H9 (cell line): ENCODE results near the gene EME1. TPM values are rescaled to one million over a fixed set of nuclear protein-coding genes. Genes with fewer than 3 reads are reported as not detected.

ENCODE experiments used
- DNase-seq: peaks from one replicate; pipeline ENCODE4 v3.0.0-alpha.2; 2017
- H2AFZ ChIP-seq: one replicate; pipeline ENCODE4 v1.6.1; 2013; ENCODE audit warnings: mild to moderate bottlenecking, low read length, control low read depth, moderate library complexity
- H2AK5ac ChIP-seq: 2 replicates; pipeline ENCODE4 v1.6.1; 2013; ENCODE audit warnings: low read length, control low read depth, mixed read lengths; ENCODE audit not compliant: insufficient read length
- H2BK120ac ChIP-seq: one replicate; pipeline ENCODE4 v1.6.1; 2013; ENCODE audit warnings: low read depth, mild to moderate bottlenecking, low read length, control low read depth, inconsistent platforms; ENCODE audit not compliant: poor library complexity, severe bottlenecking
- H2BK12ac ChIP-seq: 2 replicates; pipeline ENCODE4 v1.6.1; 2013; ENCODE audit warnings: low read length, control low read depth, mixed read lengths, low read depth; ENCODE audit not compliant: insufficient read length
- H2BK15ac ChIP-seq: 2 replicates; pipeline ENCODE4 v1.6.1; 2013; ENCODE audit warnings: low read depth, low read length, control low read depth
- H2BK20ac ChIP-seq: one replicate; pipeline ENCODE4 v1.6.1; 2013; ENCODE audit warnings: low read depth, mild to moderate bottlenecking, low read length, control low read depth, inconsistent platforms; ENCODE audit not compliant: poor library complexity, severe bottlenecking
- H2BK5ac ChIP-seq: 2 replicates; pipeline ENCODE4 v1.6.1; 2013; ENCODE audit warnings: low read length, control low read depth, mixed read lengths; ENCODE audit not compliant: insufficient read length
- H3K14ac ChIP-seq: 2 replicates; pipeline ENCODE4 v1.6.1; 2013; ENCODE audit warnings: low read length, control low read depth; ENCODE audit not compliant: insufficient read depth
- H3K18ac ChIP-seq: 2 replicates; pipeline ENCODE4 v1.6.1; 2013; ENCODE audit warnings: low read depth, mild to moderate bottlenecking, mixed read lengths, low read length, control low read depth; ENCODE audit not compliant: insufficient read length
- H3K23ac ChIP-seq: 2 replicates; pipeline ENCODE4 v1.6.1; 2013; ENCODE audit warnings: low read length, control low read depth, mixed read lengths, low read depth; ENCODE audit not compliant: insufficient read length
- H3K23me2 ChIP-seq: 2 replicates; pipeline ENCODE4 v1.6.1; 2013; ENCODE audit warnings: low read depth, mild to moderate bottlenecking, mixed read lengths, low read length, control low read depth; ENCODE audit not compliant: insufficient read length, poor library complexity, severe bottlenecking
- H3K27ac ChIP-seq: 2 replicates; pipeline ENCODE4 v1.5.1; 2013; ENCODE audit warnings: low read length, control low read depth, mixed read lengths, low read depth; ENCODE audit not compliant: insufficient read length
- H3K27me3 ChIP-seq: 2 replicates; pipeline ENCODE4 v1.6.1; 2013; ENCODE audit warnings: low read length, control low read depth, inconsistent platforms; ENCODE audit not compliant: insufficient read depth
- H3K4ac ChIP-seq: 2 replicates; pipeline ENCODE4 v1.6.1; 2013; ENCODE audit warnings: low read depth, mild to moderate bottlenecking, control low read depth, inconsistent platforms, low read length, moderate library complexity
- H3K4me1 ChIP-seq: 2 replicates; pipeline ENCODE4 v1.6.1; 2013; ENCODE audit warnings: low read length, control low read depth, inconsistent platforms; ENCODE audit not compliant: insufficient read depth
- H3K4me2 ChIP-seq: 2 replicates; pipeline ENCODE4 v1.6.1; 2013; ENCODE audit warnings: low read length, control low read depth, mixed read lengths; ENCODE audit not compliant: insufficient read length, insufficient read depth
- H3K56ac ChIP-seq: 2 replicates; pipeline ENCODE4 v1.6.1; 2013; ENCODE audit warnings: low read depth, mild to moderate bottlenecking, mixed read lengths, low read length, control low read depth; ENCODE audit not compliant: insufficient read length
- H3K79me1 ChIP-seq: 2 replicates; pipeline ENCODE4 v1.6.1; 2013; ENCODE audit warnings: low read depth, mild to moderate bottlenecking, moderate library complexity, low read length, control low read depth, inconsistent platforms; ENCODE audit not compliant: insufficient read depth, poor library complexity, severe bottlenecking
- H3K79me2 ChIP-seq: 2 replicates; pipeline ENCODE4 v1.6.1; 2013; ENCODE audit warnings: low read length, control low read depth, inconsistent platforms; ENCODE audit not compliant: insufficient read depth
- H3K9ac ChIP-seq: 2 replicates; pipeline ENCODE4 v1.6.1; 2013; ENCODE audit warnings: low read length, control low read depth, mixed read lengths; ENCODE audit not compliant: insufficient read length; ENCODE audit errors: extremely low read depth
- H3K9me3 ChIP-seq: one replicate; pipeline ENCODE4 v1.6.1; 2013; ENCODE audit warnings: low read depth, low read length, inconsistent platforms; ENCODE audit not compliant: control insufficient read depth
- H3T11ph ChIP-seq: one replicate; pipeline ENCODE4 v1.6.1; 2013; ENCODE audit warnings: mild to moderate bottlenecking, low read length, control low read depth, inconsistent platforms
- H4K20me1 ChIP-seq: one replicate; pipeline ENCODE4 v1.6.1; 2013; ENCODE audit not compliant: control insufficient read depth, insufficient read length, insufficient read depth
- H4K5ac ChIP-seq: 2 replicates; pipeline ENCODE4 v1.6.1; 2013; ENCODE audit warnings: low read depth, mild to moderate bottlenecking, mixed read lengths, low read length, control low read depth; ENCODE audit not compliant: insufficient read length
- H4K8ac ChIP-seq: replicated peaks from 2 replicates; pipeline ENCODE4 v1.6.1; 2013; ENCODE audit warnings: low read length, control low read depth, mixed read lengths, low read depth; ENCODE audit not compliant: insufficient read length
- H4K91ac ChIP-seq: 2 replicates; pipeline ENCODE4 v1.6.1; 2013; ENCODE audit warnings: low read depth, mild to moderate bottlenecking, moderate library complexity, mixed read lengths, low read length, control low read depth; ENCODE audit not compliant: insufficient read length
- H3K27ac Mint-ChIP-seq, 3 experiments: 2 replicates in 2 of 3; 3 replicates in 1 of 3; pipeline ENCODE4 v1.8.0; 2020 to 2021; ENCODE audit warnings: mixed read lengths in 3 of 3, mild to moderate bottlenecking in 1 of 3, moderate library complexity in 1 of 3
- H3K27me3 Mint-ChIP-seq: 2 replicates; pipeline ENCODE4 v1.8.0; 2021; ENCODE audit warnings: low read depth, mild to moderate bottlenecking, moderate library complexity, mixed read lengths
- H3K36me3 Mint-ChIP-seq, 3 experiments: 2 replicates in 2 of 3; 3 replicates in 1 of 3; pipeline ENCODE4 v1.8.0; 2020 to 2021; ENCODE audit warnings: low read depth in 3 of 3, mixed read lengths in 3 of 3; ENCODE audit not compliant: insufficient read depth in 1 of 3
- H3K4me1 Mint-ChIP-seq, 2 experiments: 2 replicates each; pipeline ENCODE4 v1.8.0; 2020; ENCODE audit warnings: mixed read lengths in 2 of 2
- H3K4me3 Mint-ChIP-seq, 2 experiments: 2 replicates in 1 of 2; 3 replicates in 1 of 2; pipeline ENCODE4 v1.8.0; 2020 to 2021; ENCODE audit warnings: mild to moderate bottlenecking in 2 of 2, mixed read lengths in 2 of 2, moderate library complexity in 1 of 2
- H3K9me3 Mint-ChIP-seq, 2 experiments: 2 replicates in 1 of 2; 3 replicates in 1 of 2; pipeline ENCODE4 v1.8.0; 2020; ENCODE audit warnings: mild to moderate bottlenecking in 2 of 2, mixed read lengths in 2 of 2, moderate library complexity in 1 of 2
- WGBS: extraction: QIAGEN DNeasy Blood & Tissue Kit; methylation state at CpG from one replicate; pipeline ENCODE4 v1.1.7; 2013; ENCODE audit warnings: missing lambda C conversion rate, low lambda C conversion rate, mixed read lengths; ENCODE audit not compliant: insufficient read length; ENCODE audit errors: extremely low coverage; 5-methylcytosine and 5-hydroxymethylcytosine counted together
- total RNA-seq: library from RNA; stranded (reverse); gene quantifications from 2 replicates; pipeline ENCODE4 v1.2.1, GENCODE V29; 2021
- TF ChIP-seq, protein P1 (sequence below): fragments of 200-600 bp; sonication (generic); conservative IDR thresholded peaks from 3 replicates; pipeline ENCODE4 v1.8.0; 2021; ENCODE audit warnings: antibody characterized with exemption, mild to moderate bottlenecking

The EME1 gene
- total RNA-seq, 1 experiment from 2014 or later = 15.1 TPM

DNA sequence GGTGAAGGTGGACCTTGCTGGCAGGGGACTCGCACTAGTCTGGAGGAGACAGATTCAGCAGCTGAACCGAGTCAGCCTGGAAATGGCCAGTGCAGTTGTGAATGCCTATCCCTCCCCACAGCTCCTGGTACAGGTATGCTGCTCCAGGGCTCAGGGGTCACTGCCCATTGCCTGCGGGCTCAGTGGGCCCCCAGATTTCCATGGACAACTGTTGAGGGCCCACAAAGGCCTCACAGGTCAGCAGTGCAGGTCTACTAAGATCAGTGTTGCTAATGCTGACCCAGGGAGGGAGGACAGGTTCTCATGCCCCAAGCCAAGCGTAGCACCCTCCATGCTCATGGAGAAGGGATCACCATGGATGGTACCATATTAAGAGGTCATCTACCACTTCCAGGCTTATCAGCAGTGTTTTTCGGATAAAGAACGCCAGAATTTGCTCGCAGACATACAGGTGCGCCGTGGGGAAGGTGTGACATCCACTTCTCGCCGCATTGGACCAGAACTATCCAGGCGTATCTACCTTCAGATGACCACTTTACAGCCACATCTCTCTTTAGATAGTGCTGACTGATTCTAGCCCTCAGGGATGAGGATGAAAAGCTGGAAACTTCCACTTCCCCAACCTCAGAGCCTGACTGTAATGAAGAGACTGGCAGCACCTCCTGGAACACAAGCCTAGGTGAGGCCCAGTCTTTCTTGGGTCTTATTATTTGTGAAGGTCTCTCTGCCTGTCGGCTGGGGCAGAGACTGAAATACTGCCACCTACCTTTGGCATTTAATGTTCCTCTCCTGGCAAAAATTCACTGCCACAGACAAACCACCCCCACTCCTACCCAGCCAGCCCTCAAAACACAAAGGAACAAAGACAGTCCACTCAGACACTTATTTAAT is 7.6 kb downstream of the EME1 start:
- DNase-seq = no peak
- no peaks in the 10 kb centered on the region for H3K79me1 ChIP-seq

More for the DNA sequence above, 7.6 kb downstream of the EME1 start:
- H2BK5ac ChIP-seq = no peak overlapping the region
- H3K14ac ChIP-seq = no peak overlapping the region
- Mint-ChIP-seq H3K27me3 (no peaks in the 10 kb centered on the region), H3K9me3 (no peaks in the 10 kb centered on the region), H3K4me1 (no peaks in the 10 kb centered on the region), H3K27ac (peak overlapping the region in 2 of 3 experiments; percentile 10 to 65; a peak in 3 of 7 replicates), H3K36me3 (peaks cover 20 to 78% (median 76%) of the 10 kb centered on the region in 3 experiments; a peak in 6 of 7 replicates), H3K4me3 (no peak overlapping the region)
- H3K23ac ChIP-seq = no peak overlapping the region
- no peaks in the 10 kb centered on the region for H3K23me2 ChIP-seq
- H2BK15ac ChIP-seq = no peak overlapping the region
- WGBS = no CpG with 5 or more reads among the region's 13 CpGs
- H4K8ac ChIP-seq = no peak overlapping the region
- H3K9me3 ChIP-seq = no peaks in the 10 kb centered on the region
- H3K4me1 ChIP-seq = no peaks in the 10 kb centered on the region
- no peak overlapping the region for H2AFZ ChIP-seq
- H4K20me1 ChIP-seq = no peaks in the 10 kb centered on the region
- H3K9ac ChIP-seq = no peak overlapping the region
- no peak overlapping the region for H4K91ac ChIP-seq
- H3K27ac ChIP-seq = no peak overlapping the region
- H2BK20ac ChIP-seq = no peak overlapping the region
- no peak overlapping the region for H3K18ac ChIP-seq
- TF ChIP-seq, protein P1, sequence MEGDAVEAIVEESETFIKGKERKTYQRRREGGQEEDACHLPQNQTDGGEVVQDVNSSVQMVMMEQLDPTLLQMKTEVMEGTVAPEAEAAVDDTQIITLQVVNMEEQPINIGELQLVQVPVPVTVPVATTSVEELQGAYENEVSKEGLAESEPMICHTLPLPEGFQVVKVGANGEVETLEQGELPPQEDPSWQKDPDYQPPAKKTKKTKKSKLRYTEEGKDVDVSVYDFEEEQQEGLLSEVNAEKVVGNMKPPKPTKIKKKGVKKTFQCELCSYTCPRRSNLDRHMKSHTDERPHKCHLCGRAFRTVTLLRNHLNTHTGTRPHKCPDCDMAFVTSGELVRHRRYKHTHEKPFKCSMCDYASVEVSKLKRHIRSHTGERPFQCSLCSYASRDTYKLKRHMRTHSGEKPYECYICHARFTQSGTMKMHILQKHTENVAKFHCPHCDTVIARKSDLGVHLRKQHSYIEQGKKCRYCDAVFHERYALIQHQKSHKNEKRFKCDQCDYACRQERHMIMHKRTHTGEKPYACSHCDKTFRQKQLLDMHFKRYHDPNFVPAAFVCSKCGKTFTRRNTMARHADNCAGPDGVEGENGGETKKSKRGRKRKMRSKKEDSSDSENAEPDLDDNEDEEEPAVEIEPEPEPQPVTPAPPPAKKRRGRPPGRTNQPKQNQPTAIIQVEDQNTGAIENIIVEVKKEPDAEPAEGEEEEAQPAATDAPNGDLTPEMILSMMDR = peak; percentile 18; the same call in 2 of the 3 replicates
- H4K5ac ChIP-seq = no peak overlapping the region
- H2BK12ac ChIP-seq = no peak overlapping the region
- H3K56ac ChIP-seq = no peak overlapping the region
- no peak overlapping the region for H2BK120ac ChIP-seq
- H3K4ac ChIP-seq = no peak overlapping the region
- H2AK5ac ChIP-seq = no peak overlapping the region
- H3T11ph ChIP-seq = no peak overlapping the region
- no peak overlapping the region for H3K4me2 ChIP-seq
- H3K79me2 ChIP-seq = no peaks in the 10 kb centered on the region
- H3K27me3 ChIP-seq = no peaks in the 10 kb centered on the region
